ENCODE results near the gene BCL2A1. TPM values are rescaled to one million over a fixed set of nuclear protein-coding genes. Genes with fewer than 3 reads are reported as not detected.

The BCL2A1 gene
- total and polyA plus RNA-seq, 10 of the 15 experiments (the other 5 are each of a cell fraction or from before 2014, with no cell fraction given) = 181 to 570 (median 321) TPM

DNA sequence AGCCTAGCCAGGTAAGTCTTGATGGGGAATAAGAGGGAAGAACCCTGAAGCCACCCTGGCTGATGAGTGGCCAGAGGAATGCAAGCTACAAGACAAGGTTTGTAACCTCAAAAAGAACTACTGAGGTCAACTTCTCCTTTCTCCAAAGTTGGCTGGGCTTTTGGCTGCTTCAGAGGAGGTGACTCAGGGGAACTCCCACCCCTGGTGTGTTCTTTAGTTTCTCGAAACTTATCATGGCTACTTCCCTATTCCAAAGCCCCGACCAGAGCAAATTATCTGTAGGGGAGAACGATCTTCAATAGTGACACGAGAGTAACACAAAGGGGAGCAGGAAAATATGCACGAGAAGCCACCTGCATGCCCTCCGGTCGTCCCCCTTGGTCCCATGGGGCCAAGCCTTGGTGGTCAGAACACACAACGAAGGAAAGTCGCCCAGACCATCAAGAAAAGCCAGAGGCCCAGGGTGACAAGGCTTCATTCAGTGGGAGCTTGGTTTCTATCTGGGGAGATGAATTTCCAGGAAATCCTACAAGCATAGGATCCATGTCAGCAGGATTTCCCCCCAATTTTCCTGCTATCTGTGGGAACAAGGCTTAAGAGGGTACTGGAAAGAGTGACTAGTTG is 6.5 kb upstream of the BCL2A1 start:
- ChIA-PET POLR2A (interaction anchor here (0.8 to 4.3 kb wide), 15 partner anchors 7 to 85 kb away, joined by 3 to 66 read pairs (median 6); partner anchors contain the start of gene BCL2A1), CTCF (interaction anchor here (0.9 to 4.1 kb wide), 9 partner anchors 7 to 82 kb away, joined by 3 to 30 read pairs (median 5); no protein-coding TSS in a partner anchor), RAD21 (ENCODE audit: unreplicated experiment) (interaction anchor here (0.6 to 3.6 kb wide), 20 partner anchors 9 to 338 kb away, joined by 3 to 59 read pairs (median 6); partner anchors contain the start of genes BCL2A1 and ZFAND6), SMC1A (ENCODE audit: uncharacterized antibody, unreplicated experiment) (interaction anchor here (0.6 to 4.7 kb wide), 23 partner anchors 8 to 124 kb away, joined by 3 to 38 read pairs (median 7); partner anchors contain the start of genes BCL2A1 and MTHFS)
- intact Hi-C loops (cut with micrococcal nuclease; ENCODE audit: unreplicated experiment) (loop anchor here (2.0 kb wide), 1 partner anchor 33 kb away; no protein-coding TSS in a partner anchor), in situ Hi-C loops (cut with MboI) (no loop called here)
- Histone ChIP-seq H2AFZ (ENCODE audit: control insufficient read depth, low read depth, low read length) (peak overlapping the region; percentile 49), H3K36me3 (ENCODE audit: control insufficient read depth in 2 of 2, insufficient read depth in 2 of 2, low read length in 1 of 2) (no peaks in the 10 kb centered on the region), H3K4me3 (peak overlapping the region; percentile 47; the same call in 1 of the 2 replicates), H4K20me1 (ENCODE audit: control insufficient read depth, insufficient read depth) (no peaks in the 10 kb centered on the region), H3K9ac (ENCODE audit: control insufficient read depth, insufficient read depth, low read length) (peak overlapping the region; percentile 86), H3K4me2 (ENCODE audit: control insufficient read depth, insufficient read depth) (peak overlapping the region; percentile 96), H3K27ac (ENCODE audit: control insufficient read depth, insufficient read depth) (peak overlapping the region; percentile 99), H3K79me2 (ENCODE audit: control insufficient read depth, insufficient read depth, low read length) (peaks cover 5% of the 10 kb centered on the region; the same call in 1 of the 2 replicates), H3K4me1 (ENCODE audit: control insufficient read depth, insufficient read depth, low read length) (peaks cover 78% of the 10 kb centered on the region), H3K27me3 (replicated peaks in 1 of 2; ENCODE audit: control insufficient read depth in 2 of 2, insufficient read depth in 2 of 2, low read length in 1 of 2) (no peaks in the 10 kb centered on the region), H3K9me3 (replicated peaks; ENCODE audit: control insufficient read depth, insufficient read depth, low read length) (no peaks in the 10 kb centered on the region)
- FAIRE-seq (no peak), DNase-seq (ENCODE audit: low read depth, low spot score) (peak; percentile 76), ATAC-seq (peak; percentile 64)
- WGBS (ENCODE audit: insufficient coverage, insufficient replicate concordance, low lambda C conversion rate, missing lambda C conversion rate) = 1% methylated on average over 9 of the region's 9 CpGs
- BruUV-seq (replicated peaks) = no TSS peak
- no peak for TF ChIP-seq ESRRA (IDR thresholded peaks at IDR 0.05; ENCODE audit: low read length)
- no peak for TF ChIP-seq SIN3A (IDR thresholded peaks at IDR 0.05; ENCODE audit: low read depth, low read length)
- no peak for TF ChIP-seq KAT2A (conservative IDR thresholded peaks at IDR 0.05; ENCODE audit: control insufficient read depth, low read depth, low read length)
- no peak for TF ChIP-seq ZNF274 (IDR thresholded peaks at IDR 0.05; ENCODE audit: insufficient read depth, insufficient read length)
- peak; percentile 67 for TF ChIP-seq TCF12 (IDR thresholded peaks at IDR 0.05; ENCODE audit: low read depth, low read length)
- peak; percentile 88 for TF ChIP-seq IKZF1 (conservative IDR thresholded peaks at IDR 0.05)
- TF ChIP-seq MXI1 (IDR thresholded peaks at IDR 0.05; ENCODE audit: low read depth, low read length) = peak; percentile 55; the same call in 1 of the 2 replicates
- TF ChIP-seq MYC (IDR thresholded peaks at IDR 0.05; ENCODE audit: insufficient read depth, insufficient read length, insufficient replicate concordance, low read length, severe bottlenecking) = no peak
- TF ChIP-seq CBX5 (IDR thresholded peaks at IDR 0.05; ENCODE audit: low read depth) = 0 out of 2 replicates have a peak, but pooled peaks have one; percentile 44
- TF ChIP-seq PAX5 (IDR thresholded peaks at IDR 0.05; ENCODE audit: borderline replicate concordance, low read depth, low read length) = peak; percentile 6
- TF ChIP-seq STAT3 (IDR thresholded peaks at IDR 0.05; ENCODE audit: low read depth, low read length) = no peak
- TF ChIP-seq NFXL1 (IDR thresholded peaks at IDR 0.05; ENCODE audit: borderline replicate concordance) = no peak
- no peak for TF ChIP-seq EGR1 (IDR thresholded peaks at IDR 0.05; ENCODE audit: borderline replicate concordance in 1 of 2, low read depth in 2 of 2, low read length in 2 of 2)
- peak; percentile 55 for TF ChIP-seq BCL11A (IDR thresholded peaks at IDR 0.05; ENCODE audit: low read depth, low read length)
- peak; percentile 73; the same call in 1 of the 2 replicates for TF ChIP-seq FOXM1 (IDR thresholded peaks at IDR 0.05; ENCODE audit: low read depth, low read length)
- TF ChIP-seq CUX1 (IDR thresholded peaks at IDR 0.05; ENCODE audit: insufficient replicate concordance, low read depth, low read length) = peak; percentile 50
- TF ChIP-seq FOXK2 (IDR thresholded peaks at IDR 0.05) = no peak

Measured in GM12878 (cell line).